ENCODE data around the gene UCN2. TPM values are rescaled to one million over a fixed set of nuclear protein-coding genes. Genes with fewer than 3 reads are reported as not detected.

The UCN2 gene
- total RNA-seq, 1 donor from 2014 or later: not detected

DNA sequence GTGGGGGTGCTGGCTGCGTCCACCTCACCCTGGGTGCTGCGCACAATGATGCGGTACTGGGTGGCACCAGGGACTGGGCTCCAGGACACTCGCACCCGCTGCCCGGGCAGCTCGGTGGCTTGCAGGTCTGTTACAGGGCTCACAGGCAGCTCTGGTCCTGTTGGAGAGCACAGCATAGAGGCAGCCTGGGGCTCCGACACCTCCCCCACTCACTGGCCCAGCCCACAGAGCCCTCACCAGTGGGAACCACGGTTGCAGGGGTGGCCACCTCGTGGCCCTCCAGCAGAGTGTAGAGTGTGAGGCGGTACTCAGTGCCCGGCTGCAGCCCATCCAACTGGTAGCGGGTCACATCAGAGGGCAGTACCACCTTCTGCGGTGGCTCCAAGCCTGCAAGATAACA, 27.9 kb upstream of the UCN2 start:
- DNase-seq: no peak

GRCh38 chr3:48588230-48588629, 24.6 kb upstream of the UCN2 start:
- no peak for DNase-seq

DNA sequence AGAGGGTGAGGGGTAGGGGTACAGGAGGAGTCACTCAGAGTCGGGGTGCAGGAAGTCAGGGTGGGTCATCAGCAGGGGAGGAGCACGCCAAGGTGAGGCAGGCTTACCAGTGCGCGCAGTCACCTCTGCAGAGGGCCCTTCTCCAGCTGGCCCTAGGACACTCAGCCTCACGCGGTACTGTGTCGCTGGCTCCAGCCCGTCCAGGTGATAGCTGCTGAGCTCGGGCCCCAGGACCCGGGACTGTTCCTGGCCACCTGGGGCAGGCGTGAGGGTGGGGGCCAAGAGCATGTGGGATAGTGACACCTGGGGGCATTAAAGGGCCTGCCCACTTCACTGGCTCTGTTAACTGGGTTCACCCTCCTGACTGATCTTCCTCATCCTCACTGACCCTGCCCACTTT, 24.1 kb upstream of the UCN2 start:
- no peak for DNase-seq

DNA sequence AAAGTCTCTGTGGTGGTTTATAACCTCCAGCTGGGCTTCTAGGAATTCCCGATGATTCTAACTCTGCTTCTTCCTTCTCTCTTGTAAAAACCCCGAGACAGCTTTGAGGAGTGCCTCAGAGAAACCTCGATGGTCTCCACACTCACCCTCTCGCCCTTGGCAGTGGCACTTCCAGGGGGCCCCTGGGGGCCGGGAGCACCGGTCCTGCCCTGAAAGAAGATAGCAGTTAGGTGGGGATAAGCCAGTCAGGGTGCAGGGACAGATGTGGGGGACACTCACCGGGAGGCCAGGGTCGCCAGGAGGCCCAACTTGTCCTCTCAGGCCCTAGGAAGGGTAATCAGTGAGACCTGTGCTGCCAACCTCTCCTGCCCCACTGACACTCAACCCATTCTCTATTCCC, 21.8 kb upstream of the UCN2 start:
- no peak for DNase-seq

- DNase-seq: no peak
Measured at GRCh38 chr3:48584836-48585235, 21.3 kb upstream of the UCN2 start.

DNA sequence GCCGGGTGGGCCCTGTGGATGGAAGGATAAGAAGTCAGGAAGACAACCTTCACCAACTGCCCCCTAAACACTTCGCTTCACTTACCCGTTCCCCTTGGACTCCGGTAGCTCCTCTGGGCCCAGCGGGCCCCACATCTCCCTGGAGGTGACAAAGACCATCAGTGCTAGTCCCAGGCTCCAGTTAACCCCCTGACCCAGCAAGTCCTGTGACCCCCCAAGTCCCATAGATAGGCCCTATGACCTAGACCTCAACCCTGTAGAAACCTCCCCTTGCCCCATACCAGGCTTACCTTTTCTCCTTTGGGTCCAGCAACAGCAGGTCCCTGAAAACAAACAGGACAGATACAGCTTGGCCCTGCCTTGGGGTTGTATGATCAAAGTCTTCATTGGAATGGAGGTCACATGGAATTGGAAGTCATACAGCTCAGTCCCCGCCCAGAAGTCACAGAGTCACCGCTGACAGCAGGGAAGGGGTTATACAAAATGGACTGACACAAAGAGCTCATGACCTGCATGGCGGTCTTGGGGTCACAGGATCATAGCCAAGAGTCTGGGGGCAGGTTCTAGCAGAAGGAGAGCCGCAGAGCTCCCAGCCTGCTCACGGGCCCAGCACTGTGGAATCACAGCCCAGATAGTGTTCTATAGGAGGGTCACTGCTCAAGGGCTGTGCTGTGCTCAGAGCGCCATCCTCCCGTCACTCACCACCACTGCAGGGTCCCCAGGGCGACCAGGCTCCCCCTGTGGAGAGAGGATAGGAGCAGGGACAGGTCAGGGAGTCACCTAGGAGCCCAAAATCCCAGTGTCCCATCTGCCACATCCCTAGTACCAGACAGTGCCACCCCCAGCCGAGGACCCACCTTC, 18.3 kb upstream of the UCN2 start:
- DNase-seq: no peak

DNA sequence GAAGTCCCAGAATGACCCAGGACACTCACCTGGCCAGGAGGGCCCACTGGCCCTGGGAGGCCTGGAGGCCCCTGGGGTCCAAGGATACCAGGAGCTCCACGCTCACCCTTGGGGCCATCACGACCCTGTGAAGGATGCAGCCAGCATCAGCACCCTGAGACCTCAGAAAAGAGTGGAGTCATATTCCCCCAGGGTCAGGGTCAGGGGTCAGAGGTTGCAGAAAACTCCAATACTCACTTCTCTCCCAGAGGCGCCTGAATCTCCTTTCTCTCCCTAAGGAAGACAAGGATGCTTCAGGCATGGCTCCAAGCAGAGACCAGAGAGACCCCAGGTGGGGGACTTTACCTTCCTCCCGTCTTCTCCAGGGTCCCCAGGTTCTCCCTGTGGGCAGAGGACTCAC, 13.1 kb upstream of the UCN2 start:
- no peak for DNase-seq

DNA sequence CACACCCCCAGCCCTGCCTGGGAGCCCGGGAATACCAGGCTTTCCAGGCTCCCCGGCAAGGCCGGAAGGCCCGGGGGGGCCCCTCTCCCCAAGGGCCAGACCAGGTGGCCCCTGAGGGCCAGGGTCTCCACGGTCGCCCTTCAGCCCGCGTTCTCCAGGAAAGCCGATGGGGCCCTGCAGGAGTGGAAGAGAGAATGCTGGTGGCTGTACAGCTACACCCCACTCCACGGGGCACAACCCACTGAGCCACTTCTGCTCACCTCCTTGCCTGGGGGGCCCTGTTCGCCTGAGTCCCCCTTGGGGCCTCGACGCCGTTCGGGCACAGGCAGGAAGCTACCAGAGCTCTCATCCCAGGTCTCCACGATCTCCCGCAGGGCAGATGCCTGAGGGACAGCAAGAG, 11.8 kb upstream of the UCN2 start:
- no peak for DNase-seq

GRCh38 chr3:48573973-48574585, 10.5 kb upstream of the UCN2 start:
- DNase-seq: no peak

DNA sequence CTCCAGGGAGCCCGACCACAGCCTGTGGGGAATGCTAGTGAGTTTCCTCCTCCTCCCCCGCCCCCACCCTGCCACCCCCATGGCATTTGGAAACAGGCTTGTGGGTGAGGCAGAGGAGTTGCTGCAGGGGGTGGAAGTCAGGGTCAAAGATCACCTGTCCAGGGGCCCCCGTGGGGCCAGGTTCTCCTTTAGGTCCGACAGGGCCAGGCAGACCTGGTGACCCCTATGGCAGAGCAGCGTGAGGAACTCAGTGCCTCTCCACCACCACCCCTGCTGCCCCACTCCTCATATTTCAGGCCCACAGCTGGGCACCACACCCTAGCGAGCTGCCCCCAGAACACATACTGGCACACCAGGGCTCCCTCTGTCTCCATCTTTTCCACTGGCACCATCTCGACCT, 8.9 kb upstream of the UCN2 start:
- DNase-seq: no peak

GRCh38 chr3:48571938-48572337, 8.4 kb upstream of the UCN2 start:
- DNase-seq: no peak

DNA sequence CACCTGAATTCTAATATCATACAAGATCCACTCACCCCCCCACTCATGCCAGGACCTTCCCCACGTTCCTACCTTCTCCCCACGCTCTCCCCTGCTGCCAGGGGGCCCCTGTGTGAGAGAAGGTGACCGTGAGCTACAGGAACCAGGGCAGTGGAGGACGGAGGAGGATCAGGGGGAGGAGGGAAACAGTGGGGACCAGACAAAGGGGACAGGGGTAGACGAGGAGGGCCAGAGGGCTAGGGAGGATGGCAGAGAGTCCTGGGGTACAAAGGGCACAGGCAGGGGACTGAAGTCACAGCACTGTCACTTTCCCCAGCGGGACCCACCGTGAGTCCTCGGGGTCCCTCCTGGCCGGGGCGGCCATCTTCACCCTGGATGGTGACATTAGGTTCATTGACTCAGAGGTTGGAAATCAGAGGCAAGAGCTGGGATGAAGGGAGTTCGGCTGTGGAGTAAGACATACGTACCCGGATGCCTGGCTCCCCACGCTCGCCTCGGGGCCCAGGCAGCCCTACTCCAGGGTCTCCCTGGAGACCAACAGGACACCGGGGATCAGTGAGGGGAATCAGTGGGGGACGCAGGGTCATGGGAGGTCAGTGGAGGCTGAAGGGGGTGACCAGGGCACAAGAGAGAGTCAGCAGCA, 6.3 kb upstream of the UCN2 start:
- DNase-seq: no peak

DNA sequence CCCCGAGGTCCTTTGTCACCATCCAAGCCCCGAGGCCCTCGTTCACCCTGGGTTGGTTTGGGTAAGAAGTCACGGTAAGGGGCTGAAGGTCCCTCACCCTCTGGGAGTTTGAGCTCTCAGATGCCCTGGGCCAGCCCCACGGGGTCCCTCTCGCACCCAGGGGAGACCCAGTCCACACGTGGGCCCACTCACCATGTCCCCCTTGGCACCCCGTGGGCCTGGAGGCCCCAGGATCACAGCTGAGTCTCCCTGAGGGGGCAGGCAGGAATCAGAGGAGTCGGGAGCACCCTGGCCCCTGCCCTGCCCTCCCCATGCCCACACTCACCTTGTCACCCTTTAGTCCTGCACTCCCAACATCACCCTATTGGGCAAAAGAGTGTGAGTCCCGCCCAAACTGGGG, 5.8 kb upstream of the UCN2 start:
- no peak for DNase-seq

GRCh38 chr3:48568476-48568875, 4.9 kb upstream of the UCN2 start:
- no peak for DNase-seq

GRCh38 chr3:48567500-48567899, 3.9 kb upstream of the UCN2 start:
- no peak for DNase-seq

GRCh38 chr3:48567090-48567489, 3.5 kb upstream of the UCN2 start:
- no peak for DNase-seq

- DNase-seq: no peak
Measured at GRCh38 chr3:48566401-48566760, 2.8 kb upstream of the UCN2 start.

DNA sequence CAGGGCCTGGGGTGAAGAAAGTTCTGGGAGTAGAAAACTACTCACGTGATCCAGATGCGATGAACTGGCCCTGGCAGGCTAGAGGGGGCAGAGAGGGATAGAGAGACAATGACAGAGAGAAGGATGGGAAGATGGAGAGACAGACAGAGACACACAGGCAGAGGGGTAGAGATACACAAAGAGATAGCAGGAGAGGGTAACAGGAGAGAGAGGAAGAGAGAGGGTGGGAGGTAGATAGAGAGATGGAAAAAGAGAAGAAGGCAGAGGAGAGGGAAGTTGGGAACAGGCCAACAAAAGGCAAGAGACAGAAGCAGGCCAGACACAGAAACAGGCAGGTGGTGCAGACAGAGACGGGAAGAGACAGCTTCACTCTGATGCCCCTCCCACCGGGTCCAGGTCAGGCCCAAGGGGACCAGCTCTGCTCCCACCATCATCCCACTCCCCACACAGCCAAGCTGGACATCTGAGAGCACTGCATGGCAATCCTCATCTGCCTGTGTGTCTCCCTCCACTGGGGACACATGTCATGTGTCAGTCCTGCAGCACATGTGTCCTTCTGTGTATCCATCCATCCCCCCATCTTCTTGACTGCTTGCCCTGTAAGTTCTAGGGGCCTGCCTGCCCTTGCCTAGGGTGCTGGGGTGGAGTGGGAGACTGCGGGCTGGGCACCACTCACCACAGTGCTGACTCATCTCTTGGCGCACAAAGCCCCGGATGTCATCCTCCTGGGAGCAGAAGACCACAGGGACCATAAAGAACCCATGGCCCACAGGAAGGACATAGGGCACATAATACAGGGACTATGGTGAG, 2.2 kb upstream of the UCN2 start:
- no peak for DNase-seq

- DNase-seq: no peak
Measured at GRCh38 chr3:48565186-48565585, 1.6 kb upstream of the UCN2 start.

GRCh38 chr3:48564667-48565066, 1.1 kb upstream of the UCN2 start:
- DNase-seq: no peak

GRCh38 chr3:48564022-48564421, 441 bp upstream of the UCN2 start:
- DNase-seq: peak; percentile 66

DNA sequence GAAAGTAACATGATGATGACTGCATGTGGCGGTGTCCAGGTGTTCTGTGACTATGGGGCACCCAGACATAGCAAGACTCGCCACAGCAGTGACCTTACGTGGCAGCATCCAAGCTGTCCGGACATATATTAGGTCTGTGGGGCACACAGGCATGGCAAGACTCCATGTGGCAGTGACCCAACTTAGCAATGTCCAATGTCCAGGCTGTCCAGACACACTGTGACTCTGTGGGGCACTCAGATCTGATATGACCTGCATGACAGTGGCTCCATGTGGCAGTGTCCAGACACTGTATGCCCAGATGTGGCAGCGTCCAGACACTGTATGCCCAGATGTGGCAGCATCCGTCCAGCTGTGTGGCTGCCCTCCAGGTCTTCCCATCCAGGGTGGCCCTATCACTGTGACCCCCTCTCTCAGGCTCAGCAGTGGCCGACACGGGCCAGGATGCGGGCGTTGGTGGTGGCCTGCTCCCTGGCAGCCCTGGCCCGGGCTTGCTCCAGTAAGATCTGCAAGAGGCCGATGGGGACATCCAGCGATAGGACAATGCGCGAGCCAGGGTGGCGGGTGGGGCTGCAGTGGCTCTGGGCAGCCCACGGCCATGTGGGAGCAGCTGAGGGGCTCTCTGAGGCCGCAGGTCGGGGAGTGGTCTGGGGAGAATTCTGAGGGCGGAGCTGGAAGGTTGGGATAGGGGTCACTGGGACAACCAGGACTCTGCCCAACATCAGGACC, 1.1 kb downstream of the UCN2 start:
- no peak for DNase-seq
